Endothelial cell (in vitro differentiated cells): ENCODE data around the gene PKD2L1. TPM values are rescaled to one million over a fixed set of nuclear protein-coding genes. Genes with fewer than 3 reads are reported as not detected.
A peak's percentile ranks its signal among the peaks of the same experiment; 100 is the strongest.
"Not testable (repeated sequence)": the region's sequence is repeated elsewhere in the genome, so short reads cannot be mapped to it uniquely, and the experiment has no call there.

Source experiments
- DNase-seq: peaks from one replicate; pipeline ENCODE4 v3.0.0; 2021; ENCODE audit warnings: low spot score
- H3K27ac Mint-ChIP-seq: one replicate; pipeline ENCODE4 v1.8.0; 2021; ENCODE audit warnings: mixed read lengths, inconsistent platforms; ENCODE audit not compliant: unreplicated experiment
- H3K27me3 Mint-ChIP-seq: one replicate; pipeline ENCODE4 v1.8.0; 2021; ENCODE audit warnings: mild to moderate bottlenecking, moderate library complexity, mixed read lengths, inconsistent platforms; ENCODE audit not compliant: unreplicated experiment
- H3K36me3 Mint-ChIP-seq: one replicate; pipeline ENCODE4 v1.8.0; 2021; ENCODE audit warnings: mild to moderate bottlenecking, low read depth, mixed read lengths, inconsistent platforms; ENCODE audit not compliant: unreplicated experiment
- H3K4me1 Mint-ChIP-seq: one replicate; pipeline ENCODE4 v1.8.0; 2021; ENCODE audit warnings: mild to moderate bottlenecking, mixed read lengths, inconsistent platforms; ENCODE audit not compliant: unreplicated experiment
- H3K4me3 Mint-ChIP-seq: one replicate; pipeline ENCODE4 v1.8.0; 2021; ENCODE audit warnings: mild to moderate bottlenecking, mixed read lengths, inconsistent platforms; ENCODE audit not compliant: unreplicated experiment
- H3K9me3 Mint-ChIP-seq: one replicate; pipeline ENCODE4 v1.8.0; 2021; ENCODE audit warnings: mixed read lengths, inconsistent platforms; ENCODE audit not compliant: unreplicated experiment
- total RNA-seq: library from RNA; stranded (reverse); fragmentation: NEBNext Ultra II Directional; extraction: Animal tissue kit (Norgen Biotek cat#: 25700); gene quantifications from one replicate; pipeline ENCODE4 v1.2.1, GENCODE V29; 2021; ENCODE audit not compliant: unreplicated experiment
- TF ChIP-seq, protein P1 (sequence below): fragments of 200-600 bp; sonication (generic); IDR thresholded peaks from one replicate; pipeline ENCODE4 v1.5.0; 2021; ENCODE audit warnings: antibody characterized with exemption; ENCODE audit not compliant: unreplicated experiment

The PKD2L1 gene
- total RNA-seq, 1 donor from 2014 or later: 0.44 TPM

DNA sequence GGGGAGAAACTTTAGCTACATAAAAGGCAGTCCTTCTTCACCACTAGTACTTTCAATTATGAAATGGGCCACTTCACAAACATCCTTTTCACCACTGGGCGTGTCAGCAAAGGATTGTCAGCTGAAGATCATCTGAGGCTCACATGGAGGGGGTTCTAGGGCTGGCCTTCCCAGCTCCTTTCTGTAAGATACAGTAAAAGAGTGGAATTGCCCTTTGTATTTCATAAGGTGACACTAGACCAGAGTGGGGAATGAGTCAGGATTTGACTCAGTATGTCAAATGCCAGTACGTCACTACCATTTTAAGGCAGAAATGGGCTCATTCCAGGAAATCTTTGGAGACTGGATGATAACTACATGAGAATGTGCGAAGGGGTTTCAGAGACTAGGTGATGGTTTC is 22.3 kb downstream of the PKD2L1 start:
- Mint-ChIP-seq H3K27ac (no peak overlapping the region), H3K27me3 (peaks cover 2% of the 10 kb centered on the region), H3K4me1 (no peaks in the 10 kb centered on the region), H3K9me3 (no peaks in the 10 kb centered on the region), H3K4me3 (no peak overlapping the region), H3K36me3 (no peaks in the 10 kb centered on the region)
- TF ChIP-seq, protein P1, sequence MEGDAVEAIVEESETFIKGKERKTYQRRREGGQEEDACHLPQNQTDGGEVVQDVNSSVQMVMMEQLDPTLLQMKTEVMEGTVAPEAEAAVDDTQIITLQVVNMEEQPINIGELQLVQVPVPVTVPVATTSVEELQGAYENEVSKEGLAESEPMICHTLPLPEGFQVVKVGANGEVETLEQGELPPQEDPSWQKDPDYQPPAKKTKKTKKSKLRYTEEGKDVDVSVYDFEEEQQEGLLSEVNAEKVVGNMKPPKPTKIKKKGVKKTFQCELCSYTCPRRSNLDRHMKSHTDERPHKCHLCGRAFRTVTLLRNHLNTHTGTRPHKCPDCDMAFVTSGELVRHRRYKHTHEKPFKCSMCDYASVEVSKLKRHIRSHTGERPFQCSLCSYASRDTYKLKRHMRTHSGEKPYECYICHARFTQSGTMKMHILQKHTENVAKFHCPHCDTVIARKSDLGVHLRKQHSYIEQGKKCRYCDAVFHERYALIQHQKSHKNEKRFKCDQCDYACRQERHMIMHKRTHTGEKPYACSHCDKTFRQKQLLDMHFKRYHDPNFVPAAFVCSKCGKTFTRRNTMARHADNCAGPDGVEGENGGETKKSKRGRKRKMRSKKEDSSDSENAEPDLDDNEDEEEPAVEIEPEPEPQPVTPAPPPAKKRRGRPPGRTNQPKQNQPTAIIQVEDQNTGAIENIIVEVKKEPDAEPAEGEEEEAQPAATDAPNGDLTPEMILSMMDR: no peak
- DNase-seq: no peak

DNA sequence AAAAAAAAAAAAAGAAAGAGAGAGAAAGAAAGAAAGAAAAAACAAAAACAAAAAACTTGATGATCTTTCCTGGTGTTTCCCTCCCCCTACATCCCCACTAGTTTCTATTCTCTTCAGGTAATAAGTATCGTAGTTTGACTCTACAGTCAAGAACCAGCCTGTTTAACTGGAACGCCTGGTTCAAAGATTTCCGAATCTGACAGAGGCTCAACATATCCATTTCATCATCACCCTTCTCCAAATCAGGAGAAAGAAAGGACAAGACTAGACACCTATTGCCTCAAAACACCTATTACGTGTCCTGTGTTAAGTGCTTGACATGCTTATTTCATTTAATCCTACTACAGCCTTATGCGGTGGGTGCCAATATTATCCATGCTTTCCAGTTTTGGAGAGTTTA is 23.2 kb downstream of the PKD2L1 start:
- no peak for DNase-seq
- Mint-ChIP-seq H3K27ac (no peak overlapping the region), H3K9me3 (no peaks in the 10 kb centered on the region), H3K27me3 (peaks cover 2% of the 10 kb centered on the region), H3K4me3 (no peak overlapping the region), H3K36me3 (no peaks in the 10 kb centered on the region), H3K4me1 (no peaks in the 10 kb centered on the region)
- TF ChIP-seq, protein P1: no peak

DNA sequence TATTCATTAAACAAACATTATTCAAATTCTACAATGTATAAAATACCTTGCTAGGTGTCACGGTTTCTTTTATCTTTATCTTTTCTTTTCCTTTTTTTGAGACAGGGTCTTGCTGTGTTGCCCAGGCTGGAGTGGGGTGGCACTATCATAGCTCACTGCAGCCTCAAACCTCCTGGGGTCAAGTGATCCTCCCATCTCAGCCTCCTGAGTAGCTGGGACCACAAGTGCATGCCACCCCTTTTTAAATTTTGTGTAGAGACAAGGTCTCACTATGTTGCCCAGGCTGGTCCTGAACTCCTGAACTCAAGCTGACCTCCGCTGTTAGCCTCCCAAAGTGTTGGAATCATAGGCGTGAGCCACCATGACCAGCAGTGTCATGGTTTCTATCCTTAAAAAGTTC is 25.6 kb downstream of the PKD2L1 start:
- H3K27ac Mint-ChIP-seq: no peak overlapping the region
- no peaks in the 10 kb centered on the region for H3K36me3 Mint-ChIP-seq
- TF ChIP-seq, protein P1: no peak
- H3K9me3 Mint-ChIP-seq: no peaks in the 10 kb centered on the region
- DNase-seq: no peak
- H3K4me1 Mint-ChIP-seq: no peaks in the 10 kb centered on the region
- H3K4me3 Mint-ChIP-seq: no peak overlapping the region
- no peaks in the 10 kb centered on the region for H3K27me3 Mint-ChIP-seq

DNA sequence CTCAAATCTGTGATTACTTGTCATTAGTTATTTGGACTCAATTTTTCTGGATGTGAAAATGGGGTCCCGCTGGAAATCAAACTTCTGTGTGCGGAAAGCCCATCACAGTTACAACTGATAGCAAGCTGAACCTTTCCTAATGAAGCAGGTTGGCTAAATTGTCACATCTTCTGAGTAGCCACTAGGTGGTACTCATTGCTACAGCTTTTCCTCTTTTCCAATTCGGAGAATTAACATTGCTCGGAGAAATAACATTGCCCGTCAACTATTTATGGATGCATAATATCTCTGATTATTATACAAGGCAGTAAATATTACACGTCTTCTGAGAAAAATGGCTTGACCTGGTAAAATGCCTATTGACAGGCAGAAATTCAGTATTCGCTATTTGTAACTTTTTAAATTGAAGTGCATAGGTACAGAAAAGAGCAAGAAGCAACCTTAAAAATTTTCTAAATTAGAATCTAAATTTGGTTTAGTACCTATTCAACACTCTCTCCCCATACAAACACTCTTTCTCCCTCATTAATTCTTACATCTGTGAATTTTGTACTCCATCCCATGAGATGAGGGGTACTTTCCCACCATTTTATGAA is 26.2 kb downstream of the PKD2L1 start:
- Mint-ChIP-seq H3K9me3 (no peaks in the 10 kb centered on the region), H3K36me3 (no peaks in the 10 kb centered on the region), H3K4me1 (no peaks in the 10 kb centered on the region), H3K4me3 (no peak overlapping the region), H3K27ac (no peak overlapping the region), H3K27me3 (no peaks in the 10 kb centered on the region)
- DNase-seq: no peak
- TF ChIP-seq, protein P1: peak; percentile 59

GRCh38 chr10:100301123-100301522 is 28.9 kb downstream of the PKD2L1 start:
- not testable (repeated sequence) for H3K36me3 Mint-ChIP-seq, H3K9me3 Mint-ChIP-seq, DNase-seq, H3K27ac Mint-ChIP-seq, H3K4me3 Mint-ChIP-seq, H3K4me1 Mint-ChIP-seq, H3K27me3 Mint-ChIP-seq
